Loucy (cell line): ENCODE data around the gene TNFAIP8L2.
A peak's percentile ranks its signal among the peaks of the same experiment; 100 is the strongest.

Experiments
- H2AFZ ChIP-seq: fragments of 200-600 bp; sonication (generic); 2 replicates; pipeline ENCODE4 v1.6.0; 2016; ENCODE audit warnings: antibody characterized with exemption, mild to moderate bottlenecking, low read length, moderate library complexity
- H3F3A ChIP-seq: fragments of 200-600 bp; 2 replicates; pipeline ENCODE4 v1.6.0; 2016; ENCODE audit warnings: antibody characterized with exemption, low read depth, mild to moderate bottlenecking
- H3K27me3 ChIP-seq: fragments of 200-600 bp; sonication (generic); 2 replicates; pipeline ENCODE4 v1.6.1; 2014; ENCODE audit warnings: low read length, mild to moderate bottlenecking; ENCODE audit not compliant: insufficient read depth, poor library complexity, severe bottlenecking
- H3K36me3 ChIP-seq: fragments of 200-600 bp; sonication (generic); 2 replicates; pipeline ENCODE4 v1.6.1; 2016; ENCODE audit warnings: low read length; ENCODE audit not compliant: insufficient read depth
- H3K4me1 ChIP-seq: fragments of 200-600 bp; sonication (generic); 2 replicates; pipeline ENCODE4 v1.5.1; 2014; ENCODE audit warnings: low read length, mild to moderate bottlenecking; ENCODE audit not compliant: insufficient read depth, poor library complexity, severe bottlenecking
- H3K4me2 ChIP-seq: fragments of 200-600 bp; sonication (generic); 2 replicates; pipeline ENCODE4 v1.6.0; 2014; ENCODE audit warnings: antibody characterized with exemption, low read length, low read depth, mild to moderate bottlenecking; ENCODE audit not compliant: poor library complexity, severe bottlenecking
- H3K4me3 ChIP-seq: fragments of 200-600 bp; sonication (generic); 2 replicates; pipeline ENCODE4 v1.5.1; 2014; ENCODE audit warnings: low read length, mild to moderate bottlenecking, mixed read lengths; ENCODE audit not compliant: poor library complexity, severe bottlenecking
- H3K79me2 ChIP-seq: fragments of 200-600 bp; sonication (generic); 2 replicates; pipeline ENCODE4 v1.6.1; 2014; ENCODE audit warnings: low read length; ENCODE audit not compliant: insufficient read depth
- H3K9ac ChIP-seq: fragments of 200-600 bp; sonication (generic); 2 replicates; pipeline ENCODE4 v1.6.0; 2014; ENCODE audit warnings: mild to moderate bottlenecking, low read depth, low read length, moderate library complexity; ENCODE audit not compliant: poor library complexity, severe bottlenecking
- H3K9me2 ChIP-seq: fragments of 200-600 bp; sonication (generic); replicated peaks from 2 replicates; pipeline ENCODE4 v1.6.1; 2016; ENCODE audit warnings: low read depth, low read length, mixed read lengths
- H3K9me3 ChIP-seq: fragments of 200-600 bp; sonication (generic); 2 replicates; pipeline ENCODE4 v1.6.1; 2014; ENCODE audit warnings: mild to moderate bottlenecking, antibody characterized with exemption, low read length, low read depth; ENCODE audit not compliant: insufficient read depth
- H4K20me1 ChIP-seq: fragments of 200-600 bp; sonication (generic); 2 replicates; pipeline ENCODE4 v1.6.0; 2014; ENCODE audit warnings: antibody characterized with exemption, low read length, mild to moderate bottlenecking; ENCODE audit not compliant: insufficient read depth, poor library complexity, severe bottlenecking
- EZH2phosphoT487 ChIP-seq: fragments of 200-600 bp; IDR thresholded peaks from 2 replicates; pipeline ENCODE4 v1.6.1; 2018; ENCODE audit warnings: antibody characterized with exemption, mild to moderate bottlenecking, moderate library complexity, borderline replicate concordance
- TF ChIP-seq, protein P1 (sequence below): fragments of 200-600 bp; sonication (generic); conservative IDR thresholded peaks from 2 replicates; pipeline ENCODE4 v1.5.1; 2014; ENCODE audit warnings: mild to moderate bottlenecking, antibody characterized with exemption, low read length

The TNFAIP8L2 gene

DNA sequence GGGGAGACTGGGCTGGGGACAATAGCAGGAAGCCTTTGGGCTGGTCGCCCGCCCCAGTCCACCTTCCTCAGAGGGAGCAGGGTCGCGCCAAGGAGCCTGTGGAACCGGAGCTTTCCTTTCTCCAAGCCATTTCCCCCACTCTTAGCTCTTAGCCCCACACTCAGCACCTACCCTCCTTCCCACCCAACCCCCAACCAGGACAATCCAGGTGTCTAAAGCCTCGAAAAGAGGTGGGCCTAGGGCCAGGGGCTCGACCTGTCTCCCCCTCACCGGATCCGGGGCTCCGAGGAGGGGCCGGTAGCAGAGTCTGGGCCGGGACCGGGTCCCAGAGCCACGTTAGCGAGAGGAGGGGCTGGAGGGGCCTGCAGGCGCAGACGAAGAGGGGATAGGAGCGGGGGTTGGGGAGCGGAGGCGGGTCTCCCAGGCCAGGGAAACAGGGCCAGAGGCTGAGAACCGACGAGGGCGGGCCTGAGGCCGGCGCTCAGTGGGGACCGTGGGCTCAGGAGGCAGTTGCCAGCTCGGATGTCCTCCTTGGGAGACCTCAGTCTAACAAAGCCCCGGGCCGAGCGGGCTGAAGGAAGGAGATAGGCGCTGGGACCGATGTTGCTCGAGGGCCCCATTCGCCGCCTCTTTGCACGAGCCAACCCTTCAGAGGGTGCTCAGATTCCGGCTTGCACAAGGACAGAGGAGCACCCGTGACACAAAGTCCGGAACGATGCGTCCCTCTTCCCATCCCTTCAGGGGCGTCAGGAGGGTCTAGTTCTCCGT is 11.0 kb upstream of the TNFAIP8L2 start:
- Histone ChIP-seq H3K4me3 (peak overlapping the region; percentile 78), H3K79me2 (no peaks in the 10 kb centered on the region), H3K9me3 (no peaks in the 10 kb centered on the region), H2AFZ (no peak overlapping the region; the same call in 1 of the 2 replicates), H3K9ac (no peak overlapping the region), H3K4me1 (peaks cover 7% of the 10 kb centered on the region), H3K4me2 (peak overlapping the region; percentile 84), H3K27me3 (peaks cover 15% of the 10 kb centered on the region), H4K20me1 (no peaks in the 10 kb centered on the region), H3K9me2 (no peaks in the 10 kb centered on the region), H3F3A (no peaks in the 10 kb centered on the region), H3K36me3 (no peaks in the 10 kb centered on the region)
- TF ChIP-seq EZH2phosphoT487, result no peak
- TF ChIP-seq, protein P1, sequence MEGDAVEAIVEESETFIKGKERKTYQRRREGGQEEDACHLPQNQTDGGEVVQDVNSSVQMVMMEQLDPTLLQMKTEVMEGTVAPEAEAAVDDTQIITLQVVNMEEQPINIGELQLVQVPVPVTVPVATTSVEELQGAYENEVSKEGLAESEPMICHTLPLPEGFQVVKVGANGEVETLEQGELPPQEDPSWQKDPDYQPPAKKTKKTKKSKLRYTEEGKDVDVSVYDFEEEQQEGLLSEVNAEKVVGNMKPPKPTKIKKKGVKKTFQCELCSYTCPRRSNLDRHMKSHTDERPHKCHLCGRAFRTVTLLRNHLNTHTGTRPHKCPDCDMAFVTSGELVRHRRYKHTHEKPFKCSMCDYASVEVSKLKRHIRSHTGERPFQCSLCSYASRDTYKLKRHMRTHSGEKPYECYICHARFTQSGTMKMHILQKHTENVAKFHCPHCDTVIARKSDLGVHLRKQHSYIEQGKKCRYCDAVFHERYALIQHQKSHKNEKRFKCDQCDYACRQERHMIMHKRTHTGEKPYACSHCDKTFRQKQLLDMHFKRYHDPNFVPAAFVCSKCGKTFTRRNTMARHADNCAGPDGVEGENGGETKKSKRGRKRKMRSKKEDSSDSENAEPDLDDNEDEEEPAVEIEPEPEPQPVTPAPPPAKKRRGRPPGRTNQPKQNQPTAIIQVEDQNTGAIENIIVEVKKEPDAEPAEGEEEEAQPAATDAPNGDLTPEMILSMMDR, result no peak

DNA sequence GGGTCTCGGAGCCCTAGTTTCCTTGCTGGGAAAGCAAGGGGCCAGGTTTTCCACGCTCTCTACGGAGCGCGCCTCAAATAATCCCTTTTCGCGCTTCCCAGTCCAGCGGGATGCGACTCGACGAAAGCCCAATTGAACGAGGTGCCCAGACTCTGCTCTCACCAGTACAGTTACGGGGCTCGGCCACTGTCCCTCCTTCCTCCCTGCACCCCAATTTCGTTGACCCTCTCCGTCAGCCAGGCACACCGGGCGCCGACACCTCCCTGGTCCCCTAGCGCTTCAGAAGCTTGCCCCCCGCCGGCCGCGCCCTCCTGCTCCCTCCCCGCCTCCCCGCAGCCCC is 10.4 kb upstream of the TNFAIP8L2 start:
- no peaks in the 10 kb centered on the region for H4K20me1 ChIP-seq
- peaks cover 15% of the 10 kb centered on the region for H3K27me3 ChIP-seq
- peaks cover 7% of the 10 kb centered on the region for H3K4me1 ChIP-seq
- H3K4me2 ChIP-seq, result peak overlapping the region; percentile 84
- H3K9me3 ChIP-seq, result no peaks in the 10 kb centered on the region
- H3K9ac ChIP-seq, result peak overlapping the region; percentile 66
- H2AFZ ChIP-seq, result peak overlapping the region; percentile 98
- no peaks in the 10 kb centered on the region for H3K9me2 ChIP-seq
- H3K36me3 ChIP-seq, result no peaks in the 10 kb centered on the region
- H3K4me3 ChIP-seq, result peak overlapping the region; percentile 78
- TF ChIP-seq, protein P1, result no peak
- TF ChIP-seq EZH2phosphoT487, result no peak
- no peaks in the 10 kb centered on the region for H3K79me2 ChIP-seq
- no peaks in the 10 kb centered on the region for H3F3A ChIP-seq

DNA sequence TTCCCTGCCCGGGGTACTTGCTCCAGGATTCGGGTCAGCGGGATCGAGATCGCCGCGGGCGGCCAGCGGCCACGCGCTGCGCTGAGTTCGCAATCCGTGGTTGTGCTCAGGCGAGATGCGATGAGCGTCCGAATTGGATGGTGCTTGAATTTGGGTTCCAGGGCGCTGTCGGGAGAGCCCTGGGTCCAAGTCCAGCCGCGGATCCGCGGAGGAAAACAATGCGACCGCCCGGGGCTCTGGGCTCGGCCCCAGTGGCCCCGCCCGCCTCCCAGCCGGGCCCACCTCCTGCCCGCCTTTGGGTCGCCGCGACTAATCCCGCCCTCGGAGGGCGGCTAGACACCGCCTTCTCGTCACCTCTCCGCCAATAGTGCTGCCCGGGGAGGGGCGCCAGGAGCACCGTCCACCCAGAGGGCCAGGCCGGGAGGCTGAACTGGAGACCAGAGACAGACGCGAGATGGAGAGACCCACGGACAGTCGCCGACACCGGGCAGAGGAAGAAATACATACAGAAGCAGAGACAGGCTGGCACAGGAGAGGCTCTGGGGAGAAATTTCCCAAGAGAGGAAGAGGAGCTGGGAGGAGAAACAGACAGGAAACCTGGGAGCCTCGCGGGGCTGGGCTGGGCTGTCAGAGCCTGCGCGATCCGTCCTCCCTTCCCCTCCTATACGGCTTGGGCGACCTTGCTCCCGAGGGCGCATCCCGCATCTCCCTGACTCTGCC is 9.9 kb upstream of the TNFAIP8L2 start, which contains the start of gene SEMA6C:
Gene SEMA6C (minus strand): TSS at position 220 of the 720 bp plus-strand sequence. CDS start 4,010 bp downstream, outside the sequence.
- H3K9ac ChIP-seq, result peak within 1 kb of the TSS; percentile 66
- H2AFZ ChIP-seq, result peak within 1 kb of the TSS; percentile 98

More for the DNA sequence above, 9.9 kb upstream of the TNFAIP8L2 start, which contains the start of gene SEMA6C:
- TF ChIP-seq, protein P1, result no peak
- TF ChIP-seq EZH2phosphoT487, result no peak
- peaks cover 7% of the 10 kb centered on the region for H3K4me1 ChIP-seq
- no peaks in the 10 kb centered on the region for H3F3A ChIP-seq
- no peaks in the 10 kb centered on the region for H3K36me3 ChIP-seq
- peak within 1 kb of the TSS; percentile 84 for H3K4me2 ChIP-seq
- peak within 1 kb of the TSS; percentile 78 for H3K4me3 ChIP-seq
- no peaks in the 10 kb centered on the region for H3K9me3 ChIP-seq
- H3K27me3 ChIP-seq, result peaks cover 15% of the 10 kb centered on the region
- no peaks in the 10 kb centered on the region for H3K79me2 ChIP-seq
- H4K20me1 ChIP-seq, result no peaks in the 10 kb centered on the region
- H3K9me2 ChIP-seq, result no peaks in the 10 kb centered on the region
